Measurements from ENCODE around the gene FAM89B. TPM values are rescaled to one million over a fixed set of nuclear protein-coding genes. Genes with fewer than 3 reads are reported as not detected.

Gene FAM89B
- total RNA-seq, 2 experiments from 2014 or later = 12.7 to 16.0 TPM

DNA sequence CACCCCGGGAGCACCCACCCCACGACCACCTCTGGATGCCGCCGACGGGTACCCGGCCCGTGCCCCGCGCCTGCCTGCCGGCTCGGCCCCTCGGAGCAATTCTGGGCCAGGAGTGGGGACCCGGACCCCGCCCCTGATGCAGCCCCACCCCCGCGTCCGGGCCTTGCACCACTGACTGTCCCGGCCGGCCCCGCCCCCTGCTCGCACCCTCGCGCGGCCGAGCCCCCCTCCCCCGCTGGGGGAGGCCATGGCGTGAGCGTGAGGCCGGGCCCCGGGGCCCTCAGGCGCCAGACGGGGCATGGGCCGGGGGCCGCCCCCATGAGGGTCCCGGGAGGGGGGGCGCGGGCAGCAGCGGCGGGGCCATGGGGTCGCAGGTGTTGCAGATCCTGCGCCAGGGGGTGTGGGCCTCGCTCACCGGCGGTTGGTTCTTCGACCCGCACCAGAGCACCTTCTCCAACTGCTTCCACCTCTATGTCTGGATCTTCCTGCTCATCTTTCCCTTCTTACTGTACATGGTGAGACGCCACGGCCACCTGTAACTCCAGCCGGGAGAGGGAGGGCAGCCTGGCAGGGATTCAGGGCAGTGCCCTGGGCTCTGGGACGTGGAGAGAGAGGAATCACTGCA lies 43.7 kb downstream of the FAM89B start:
- H3K4me1 Mint-ChIP-seq (ENCODE audit: low read depth) = peaks cover 39% of the 10 kb centered on the region
- ChIA-PET CTCF (interaction anchor here (0.9 to 3.4 kb wide), 15 partner anchors 10 to 164 kb away, joined by 3 to 25 read pairs (median 4); partner anchors contain the start of genes AP5B1, EHBP1L1, FAM89B and SIPA1), POLR2A (interaction anchor here (0.9 to 5.3 kb wide), 22 partner anchors 10 to 275 kb away, joined by 3 to 39 read pairs (median 6); partner anchors contain the start of genes KAT5, KCNK7, MALAT1 and MUS81)
- H3K9me3 Mint-ChIP-seq = no peaks in the 10 kb centered on the region
- no peaks in the 10 kb centered on the region for H3K27me3 Mint-ChIP-seq
- intact Hi-C loops (cut with micrococcal nuclease) = loop anchor here (2.0 kb wide), 1 partner anchor 41 kb away; no protein-coding TSS in a partner anchor
- ATAC-seq (no peak), DNase-seq (peak; percentile 66)
- H3K27ac Mint-ChIP-seq = peak overlapping the region; percentile 97
- H3K4me3 Mint-ChIP-seq = peak overlapping the region; percentile 93
- TF ChIP-seq, protein P1, sequence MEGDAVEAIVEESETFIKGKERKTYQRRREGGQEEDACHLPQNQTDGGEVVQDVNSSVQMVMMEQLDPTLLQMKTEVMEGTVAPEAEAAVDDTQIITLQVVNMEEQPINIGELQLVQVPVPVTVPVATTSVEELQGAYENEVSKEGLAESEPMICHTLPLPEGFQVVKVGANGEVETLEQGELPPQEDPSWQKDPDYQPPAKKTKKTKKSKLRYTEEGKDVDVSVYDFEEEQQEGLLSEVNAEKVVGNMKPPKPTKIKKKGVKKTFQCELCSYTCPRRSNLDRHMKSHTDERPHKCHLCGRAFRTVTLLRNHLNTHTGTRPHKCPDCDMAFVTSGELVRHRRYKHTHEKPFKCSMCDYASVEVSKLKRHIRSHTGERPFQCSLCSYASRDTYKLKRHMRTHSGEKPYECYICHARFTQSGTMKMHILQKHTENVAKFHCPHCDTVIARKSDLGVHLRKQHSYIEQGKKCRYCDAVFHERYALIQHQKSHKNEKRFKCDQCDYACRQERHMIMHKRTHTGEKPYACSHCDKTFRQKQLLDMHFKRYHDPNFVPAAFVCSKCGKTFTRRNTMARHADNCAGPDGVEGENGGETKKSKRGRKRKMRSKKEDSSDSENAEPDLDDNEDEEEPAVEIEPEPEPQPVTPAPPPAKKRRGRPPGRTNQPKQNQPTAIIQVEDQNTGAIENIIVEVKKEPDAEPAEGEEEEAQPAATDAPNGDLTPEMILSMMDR (IDR thresholded peaks at IDR 0.05) = no peak
- peaks cover 38% of the 10 kb centered on the region for H3K36me3 Mint-ChIP-seq (ENCODE audit: low read depth)

DNA sequence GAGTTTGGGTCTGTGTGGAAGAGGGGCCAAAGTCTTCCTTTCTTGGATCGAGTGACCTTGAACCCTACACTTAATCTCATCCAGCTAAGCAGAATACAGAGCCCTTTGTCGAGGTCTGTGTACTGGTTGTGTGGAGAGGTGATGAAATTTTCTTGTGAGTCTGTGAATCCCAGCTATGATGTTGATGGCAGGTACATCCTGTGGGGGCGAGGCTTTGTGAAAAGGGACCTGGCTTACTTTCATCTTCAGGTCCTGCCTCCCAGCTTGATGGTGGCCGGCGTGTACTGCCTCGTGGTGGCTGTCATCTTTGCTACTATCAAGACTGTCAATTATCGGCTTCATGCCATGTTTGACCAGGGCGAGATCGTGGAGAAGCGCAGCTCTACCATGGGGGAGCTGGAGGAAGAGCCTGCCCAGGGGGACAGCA lies 44.2 kb downstream of the FAM89B start:
- intact Hi-C loops (cut with micrococcal nuclease) = no loop called here
- Mint-ChIP-seq H3K36me3 (ENCODE audit: low read depth) (peaks cover 39% of the 10 kb centered on the region), H3K9me3 (no peaks in the 10 kb centered on the region), H3K27me3 (no peaks in the 10 kb centered on the region), H3K4me1 (ENCODE audit: low read depth) (peaks cover 35% of the 10 kb centered on the region), H3K27ac (peak overlapping the region; percentile 93), H3K4me3 (peak overlapping the region; percentile 93)
- ChIA-PET CTCF (interaction anchor here (0.9 to 2.4 kb wide), 9 partner anchors 9 to 114 kb away, joined by 3 to 12 read pairs (median 3); partner anchors contain the start of gene ZNRD2), POLR2A (interaction anchor here (0.8 to 5.3 kb wide), 8 partner anchors 9 to 91 kb away, joined by 3 to 39 read pairs (median 4); partner anchors contain the start of genes SCYL1 and SIPA1)
- TF ChIP-seq, protein P1 (IDR thresholded peaks at IDR 0.05) = no peak
- DNase-seq (peak; percentile 66), ATAC-seq (no peak)

DNA sequence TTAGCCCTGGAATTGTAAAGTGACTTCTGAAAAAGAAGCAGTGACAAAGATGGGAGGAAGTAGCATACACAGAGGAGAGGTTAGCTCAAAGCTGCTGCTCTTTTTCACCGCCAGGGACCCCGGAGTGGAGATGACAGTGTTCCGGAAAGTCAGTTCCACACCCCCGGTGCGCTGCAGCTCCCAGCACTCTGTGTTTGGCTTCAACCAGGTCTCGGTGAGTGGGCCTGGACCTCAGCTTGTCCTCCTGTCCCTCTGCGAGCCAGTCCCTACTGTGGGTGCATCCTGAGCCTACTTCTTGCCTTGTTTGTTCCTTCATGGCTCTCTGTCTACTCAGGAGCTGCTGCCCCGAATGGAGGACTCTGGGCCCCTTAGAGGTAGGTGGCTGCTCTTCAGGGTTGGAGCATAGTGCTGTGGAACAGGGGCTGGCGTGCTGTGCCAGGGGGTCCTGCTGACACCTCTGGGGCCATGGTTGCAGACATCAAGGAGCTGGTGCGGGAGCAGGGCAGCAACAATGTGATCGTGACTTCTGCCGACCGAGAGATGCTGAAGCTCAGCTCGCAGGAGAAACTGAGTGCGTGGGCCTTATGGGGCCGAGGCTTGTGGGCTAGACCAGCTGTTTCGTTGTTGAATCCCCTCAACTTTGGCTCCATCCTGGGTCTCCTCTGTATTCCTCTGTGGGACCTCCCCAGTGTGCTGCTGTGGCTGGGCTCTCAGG lies 45.0 kb downstream of the FAM89B start:
- Mint-ChIP-seq H3K27me3 (no peaks in the 10 kb centered on the region), H3K4me3 (peak overlapping the region; percentile 93), H3K27ac (peak overlapping the region; percentile 93), H3K9me3 (no peaks in the 10 kb centered on the region), H3K4me1 (ENCODE audit: low read depth) (peaks cover 31% of the 10 kb centered on the region), H3K36me3 (ENCODE audit: low read depth) (peaks cover 38% of the 10 kb centered on the region)
- no peak for ATAC-seq
- ChIA-PET POLR2A (interaction anchor here (0.8 to 5.3 kb wide), 7 partner anchors 8 to 46 kb away, joined by 3 to 39 read pairs (median 4); partner anchors contain the start of gene SIPA1), CTCF (interaction anchor here (0.9 to 2.4 kb wide), 9 partner anchors 9 to 77 kb away, joined by 3 to 12 read pairs (median 4); partner anchors contain the start of gene ZNRD2)
- no peak for DNase-seq
- TF ChIP-seq, protein P1 (IDR thresholded peaks at IDR 0.05) = no peak
- intact Hi-C loops (cut with micrococcal nuclease) = no loop called here

DNA sequence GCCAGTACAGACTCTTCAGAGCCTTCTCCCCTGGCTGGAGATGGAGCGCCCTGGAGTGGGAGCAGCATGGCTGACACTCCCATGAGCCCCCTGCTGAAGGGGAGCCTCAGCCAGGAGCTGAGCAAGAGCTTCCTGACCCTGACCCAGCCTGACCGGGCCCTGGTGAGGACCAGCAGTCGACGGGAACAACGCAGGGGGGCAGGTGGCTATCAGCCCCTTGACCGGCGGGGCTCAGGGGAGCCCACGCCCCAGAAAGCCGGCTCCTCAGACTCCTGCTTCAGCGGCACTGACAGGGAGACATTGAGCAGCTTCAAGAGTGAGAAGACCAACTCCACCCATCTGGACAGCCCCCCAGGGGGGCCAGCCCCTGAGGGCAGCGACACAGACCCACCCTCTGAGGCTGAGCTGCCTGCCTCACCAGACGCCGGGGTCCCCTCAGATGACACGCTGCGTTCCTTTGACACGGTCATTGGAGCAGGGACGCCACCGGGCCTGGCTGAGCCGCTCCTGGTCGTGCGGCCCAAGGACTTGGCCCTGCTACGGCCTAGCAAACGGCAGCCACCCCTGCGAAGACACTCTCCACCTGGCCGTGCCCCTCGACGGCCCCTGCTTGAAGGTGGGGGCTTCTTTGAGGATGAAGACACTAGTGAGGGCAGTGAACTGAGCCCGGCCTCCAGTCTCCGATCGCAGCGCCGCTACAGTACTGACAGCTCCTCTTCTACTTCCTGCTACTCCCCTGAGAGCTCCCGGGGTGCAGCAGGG lies 45.8 kb downstream of the FAM89B start:
- CTCF ChIA-PET = interaction anchor here (1.2 to 2.4 kb wide), 3 partner anchors 8 to 15 kb away, joined by 3 to 12 read pairs (median 5); no protein-coding TSS in a partner anchor
- peaks cover 34% of the 10 kb centered on the region for H3K36me3 Mint-ChIP-seq (ENCODE audit: low read depth)
- no peaks in the 10 kb centered on the region for H3K27me3 Mint-ChIP-seq
- TF ChIP-seq, protein P1 (IDR thresholded peaks at IDR 0.05) = no peak
- POLR2A ChIA-PET = interaction anchor here (0.7 to 5.3 kb wide), 5 partner anchors 11 to 41 kb away, joined by 4 to 39 read pairs (median 5); partner anchors contain the start of gene SIPA1
- H3K4me1 Mint-ChIP-seq (ENCODE audit: low read depth) = peaks cover 22% of the 10 kb centered on the region
- H3K9me3 Mint-ChIP-seq = no peaks in the 10 kb centered on the region
- peak overlapping the region; percentile 74 for H3K27ac Mint-ChIP-seq
- intact Hi-C loops (cut with micrococcal nuclease) = no loop called here
- H3K4me3 Mint-ChIP-seq = peak overlapping the region; percentile 93
- DNase-seq (no peak), ATAC-seq (no peak)
